NT2/D1 (cell line): ENCODE results near the gene TERB1.

Experiments
- SUZ12 ChIP-seq: IDR thresholded peaks from 2 replicates; pipeline ENCODE4 v1.6.1; 2011; ENCODE audit not compliant: insufficient read length, insufficient read depth; ENCODE audit errors: extremely low read depth
- YY1 ChIP-seq: IDR thresholded peaks from 2 replicates; pipeline ENCODE4 v1.6.1; 2011; ENCODE audit not compliant: insufficient read length, insufficient read depth
- ZNF274 ChIP-seq: IDR thresholded peaks from 2 replicates; pipeline ENCODE4 v1.6.1; 2011; ENCODE audit warnings: mild to moderate bottlenecking, low read depth, low read length

DNA sequence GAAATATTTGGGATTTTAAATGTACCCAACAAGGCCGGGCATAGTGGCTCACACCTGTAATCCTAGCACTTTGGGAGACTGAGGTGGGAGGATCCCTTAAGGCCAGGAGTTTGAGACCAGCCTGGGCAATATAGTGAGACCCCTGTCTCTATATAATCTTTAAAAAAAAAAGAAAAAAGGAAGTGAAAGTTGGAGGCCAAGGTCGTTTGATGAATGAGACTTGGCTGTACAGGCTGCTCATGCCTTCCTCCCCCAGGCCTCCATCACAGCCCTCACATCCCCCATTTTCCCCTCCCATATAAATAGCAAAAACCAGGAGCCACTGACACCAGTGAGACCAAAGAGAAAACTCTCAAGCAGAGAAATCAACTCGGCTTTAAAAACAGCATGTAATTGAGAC, 39.5 kb upstream of the TERB1 start:
- TF ChIP-seq ZNF274 (no peak), YY1 (no peak), SUZ12 (no peak)
